ENCODE results near the gene TOP2B.

DNA sequence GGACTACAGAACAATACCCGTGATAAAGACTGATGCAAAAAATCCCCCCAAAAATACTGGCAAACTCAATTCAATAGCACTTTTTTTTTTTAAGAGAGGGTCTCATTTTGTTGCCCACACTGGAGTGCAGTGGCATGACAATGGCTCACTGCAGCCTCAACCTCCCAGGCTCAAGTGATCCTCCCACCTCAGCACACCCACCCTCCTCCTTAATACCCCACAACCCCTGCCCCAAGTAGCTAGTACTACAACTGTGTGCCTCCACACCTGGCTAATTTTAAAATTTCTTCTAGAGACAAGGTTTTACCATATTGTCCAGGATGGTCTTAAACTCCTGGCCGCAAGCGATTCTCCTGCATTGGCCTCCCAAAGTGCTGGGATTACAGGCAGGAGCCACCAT lies 11.4 kb downstream of the TOP2B start:
- TF ChIP-seq, protein P1, sequence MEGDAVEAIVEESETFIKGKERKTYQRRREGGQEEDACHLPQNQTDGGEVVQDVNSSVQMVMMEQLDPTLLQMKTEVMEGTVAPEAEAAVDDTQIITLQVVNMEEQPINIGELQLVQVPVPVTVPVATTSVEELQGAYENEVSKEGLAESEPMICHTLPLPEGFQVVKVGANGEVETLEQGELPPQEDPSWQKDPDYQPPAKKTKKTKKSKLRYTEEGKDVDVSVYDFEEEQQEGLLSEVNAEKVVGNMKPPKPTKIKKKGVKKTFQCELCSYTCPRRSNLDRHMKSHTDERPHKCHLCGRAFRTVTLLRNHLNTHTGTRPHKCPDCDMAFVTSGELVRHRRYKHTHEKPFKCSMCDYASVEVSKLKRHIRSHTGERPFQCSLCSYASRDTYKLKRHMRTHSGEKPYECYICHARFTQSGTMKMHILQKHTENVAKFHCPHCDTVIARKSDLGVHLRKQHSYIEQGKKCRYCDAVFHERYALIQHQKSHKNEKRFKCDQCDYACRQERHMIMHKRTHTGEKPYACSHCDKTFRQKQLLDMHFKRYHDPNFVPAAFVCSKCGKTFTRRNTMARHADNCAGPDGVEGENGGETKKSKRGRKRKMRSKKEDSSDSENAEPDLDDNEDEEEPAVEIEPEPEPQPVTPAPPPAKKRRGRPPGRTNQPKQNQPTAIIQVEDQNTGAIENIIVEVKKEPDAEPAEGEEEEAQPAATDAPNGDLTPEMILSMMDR (conservative IDR thresholded peaks at IDR 0.05; ENCODE audit: low read length): no peak
- TF ChIP-seq EZH2phosphoT487 (IDR thresholded peaks at IDR 0.05; ENCODE audit: borderline replicate concordance): no peak
